ENCODE results near the gene MYO3B.

GRCh38 chr2:170486730-170487129, 308.8 kb downstream of the MYO3B start:
- TF ChIP-seq CTCF (IDR thresholded peaks at IDR 0.05; ENCODE audit: borderline replicate concordance, extremely low read depth, low read length, poor library complexity, severe bottlenecking) (no peak), EZH2 (IDR thresholded peaks at IDR 0.05; ENCODE audit: borderline replicate concordance, low read depth, low read length, severe bottlenecking) (no peak)

Data from DND-41 (cell line).